Measurements from ENCODE around the gene MCRS1.
"Not testable (repeated sequence)": the region's sequence is repeated elsewhere in the genome, so short reads cannot be mapped to it uniquely, and the experiment has no call there.

MCRS1 gene

GRCh38 chr12:49605539-49605938 is 37.6 kb upstream of the MCRS1 start, which contains the start of gene FAM186B:
FAM186B (minus strand) TSS chr12:49605639; CDS start chr12:49605477, 162 bp downstream.
- H3K4ac ChIP-seq (ENCODE audit: low read length): not testable (repeated sequence)
- WGBS, 2 donors (ENCODE audit: extremely low coverage in 2 of 2, insufficient read length in 2 of 2, insufficient replicate concordance in 1 of 2): no CpG with 5 or more reads among the region's 4 CpGs

DNA sequence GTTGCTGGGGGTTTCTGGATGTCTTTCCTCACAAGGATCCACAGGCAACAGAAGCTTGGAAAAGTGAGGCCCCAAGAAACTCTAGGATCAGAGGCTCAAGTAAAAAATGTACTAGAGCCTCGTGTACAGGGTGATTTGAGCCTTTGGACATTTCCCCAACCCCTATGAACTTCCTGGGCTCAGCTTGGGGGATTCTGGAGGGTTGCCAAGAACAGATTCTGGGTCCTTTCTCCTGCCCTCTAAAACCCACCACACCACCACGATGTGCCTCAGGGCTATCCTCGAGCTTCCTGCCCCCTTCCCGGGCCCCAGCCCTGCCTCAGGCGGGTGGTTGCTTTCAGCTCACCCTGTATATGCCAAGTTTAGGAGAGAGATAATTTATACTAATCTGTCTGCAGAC is 36.9 kb upstream of the MCRS1 start:
- Histone ChIP-seq H3K4me3 (ENCODE audit: low read length in 2 of 2) (no peak overlapping the region), H3K4me1 (ENCODE audit: control insufficient read depth in 2 of 2, insufficient read depth in 1 of 2, low read depth in 1 of 2, low read length in 2 of 2) (peaks cover 0 to 2% of the 10 kb centered on the region in 2 donors), H2BK15ac (ENCODE audit: low read length) (no peak overlapping the region), H2AFZ (ENCODE audit: low read length) (no peak overlapping the region), H3K27ac (replicated peaks; ENCODE audit: low read length) (no peak overlapping the region), H3K79me1 (ENCODE audit: low read depth, low read length) (no peaks in the 10 kb centered on the region), H3K9me3 (replicated peaks in 1 of 2; ENCODE audit: control insufficient read depth in 2 of 2, insufficient read depth in 1 of 2, low read depth in 1 of 2, low read length in 2 of 2) (peaks cover 0 to 7% of the 10 kb centered on the region in 2 donors), H3K18ac (ENCODE audit: low read length) (no peak overlapping the region), H2BK120ac (ENCODE audit: low read depth, low read length) (no peak overlapping the region), H3K27me3 (ENCODE audit: control insufficient read depth in 3 of 3, insufficient read depth in 3 of 3, low read depth in 1 of 3, low read length in 3 of 3) (no peaks in the 10 kb centered on the region), H3K4ac (ENCODE audit: low read length) (no peak overlapping the region), H3K23ac (ENCODE audit: low read depth, low read length, poor library complexity) (no peak overlapping the region), H2AK5ac (ENCODE audit: low read depth, low read length) (no peak overlapping the region), H4K91ac (ENCODE audit: low read depth, low read length, poor library complexity) (no peak overlapping the region), H2BK12ac (ENCODE audit: low read length) (no peak overlapping the region), H2BK5ac (ENCODE audit: low read length) (no peak overlapping the region), H3K36me3 (replicated peaks in 1 of 2; ENCODE audit: control insufficient read depth in 2 of 2, insufficient read depth in 2 of 2, low read length in 2 of 2) (peaks cover 1 to 3% of the 10 kb centered on the region in 2 donors), H3K9ac (ENCODE audit: low read depth, low read length, poor library complexity) (no peak overlapping the region), H3K14ac (ENCODE audit: low read length) (no peak overlapping the region), H3K4me2 (ENCODE audit: insufficient read depth, low read length, poor library complexity, severe bottlenecking) (no peak overlapping the region), H4K8ac (ENCODE audit: low read depth, low read length) (no peak overlapping the region)
- WGBS, 2 donors (ENCODE audit: extremely low coverage in 2 of 2, insufficient read length in 2 of 2, insufficient replicate concordance in 1 of 2): no CpG with 5 or more reads among the region's 5 CpGs
- DNase-seq (ENCODE audit: low spot score): no peak

More at GRCh38 chr12:49605539-49605938, 37.6 kb upstream of the MCRS1 start, which contains the start of gene FAM186B:
- H3K14ac ChIP-seq (ENCODE audit: low read length); H3K9ac ChIP-seq (ENCODE audit: low read depth, low read length, poor library complexity); H2AK5ac ChIP-seq (ENCODE audit: low read depth, low read length); H3K27me3 ChIP-seq (ENCODE audit: control insufficient read depth in 3 of 3, insufficient read depth in 3 of 3, low read depth in 1 of 3, low read length in 3 of 3); H3K9me3 ChIP-seq (replicated peaks in 1 of 2; ENCODE audit: control insufficient read depth in 2 of 2, insufficient read depth in 1 of 2, low read depth in 1 of 2, low read length in 2 of 2); H2BK12ac ChIP-seq (ENCODE audit: low read length); H2AFZ ChIP-seq (ENCODE audit: low read length); H4K91ac ChIP-seq (ENCODE audit: low read depth, low read length, poor library complexity); H3K4me2 ChIP-seq (ENCODE audit: insufficient read depth, low read length, poor library complexity, severe bottlenecking); H3K79me1 ChIP-seq (ENCODE audit: low read depth, low read length); H3K27ac ChIP-seq (replicated peaks; ENCODE audit: low read length); H3K36me3 ChIP-seq (replicated peaks in 1 of 2; ENCODE audit: control insufficient read depth in 2 of 2, insufficient read depth in 2 of 2, low read length in 2 of 2); DNase-seq (ENCODE audit: low spot score); H2BK120ac ChIP-seq (ENCODE audit: low read depth, low read length); H2BK5ac ChIP-seq (ENCODE audit: low read length); H3K4me1 ChIP-seq (ENCODE audit: control insufficient read depth in 2 of 2, insufficient read depth in 1 of 2, low read depth in 1 of 2, low read length in 2 of 2); H2BK15ac ChIP-seq (ENCODE audit: low read length); H3K23ac ChIP-seq (ENCODE audit: low read depth, low read length, poor library complexity); H4K8ac ChIP-seq (ENCODE audit: low read depth, low read length); H3K4me3 ChIP-seq (ENCODE audit: low read length in 2 of 2); H3K18ac ChIP-seq (ENCODE audit: low read length): not testable (repeated sequence)

DNA sequence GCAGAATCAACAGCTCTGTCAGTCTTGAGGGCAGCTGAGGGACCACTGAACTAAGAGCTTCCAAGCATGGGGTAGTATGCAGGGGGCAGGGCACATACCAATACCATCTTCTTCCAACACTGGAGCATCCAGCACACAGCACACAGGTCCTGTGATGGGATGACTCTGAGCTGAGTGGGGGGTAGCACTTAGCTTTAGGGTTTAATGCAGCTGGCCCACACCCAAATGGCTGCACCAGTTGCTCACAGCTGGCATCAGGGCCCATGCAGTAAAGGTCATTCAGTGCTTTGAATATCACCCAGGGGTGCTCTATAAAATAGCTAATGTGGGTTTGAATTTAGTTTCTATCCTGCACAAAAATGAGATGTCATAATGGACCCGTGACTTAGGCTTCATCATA is 35.8 kb upstream of the MCRS1 start:
- Histone ChIP-seq H3K4me3 (ENCODE audit: low read length in 2 of 2) (no peak overlapping the region), H2BK12ac (ENCODE audit: low read length) (no peak overlapping the region), H3K23ac (ENCODE audit: low read depth, low read length, poor library complexity) (no peak overlapping the region), H3K14ac (ENCODE audit: low read length) (no peak overlapping the region), H3K4me1 (ENCODE audit: control insufficient read depth in 2 of 2, insufficient read depth in 1 of 2, low read depth in 1 of 2, low read length in 2 of 2) (no peaks in the 10 kb centered on the region), H3K4me2 (ENCODE audit: insufficient read depth, low read length, poor library complexity, severe bottlenecking) (no peak overlapping the region), H2BK120ac (ENCODE audit: low read depth, low read length) (no peak overlapping the region), H4K91ac (ENCODE audit: low read depth, low read length, poor library complexity) (no peak overlapping the region), H2BK5ac (ENCODE audit: low read length) (no peak overlapping the region), H4K8ac (ENCODE audit: low read depth, low read length) (no peak overlapping the region), H3K4ac (ENCODE audit: low read length) (no peak overlapping the region), H3K18ac (ENCODE audit: low read length) (no peak overlapping the region), H3K27ac (replicated peaks; ENCODE audit: low read length) (no peak overlapping the region), H3K79me1 (ENCODE audit: low read depth, low read length) (no peaks in the 10 kb centered on the region), H2AFZ (ENCODE audit: low read length) (no peak overlapping the region), H2AK5ac (ENCODE audit: low read depth, low read length) (no peak overlapping the region), H2BK15ac (ENCODE audit: low read length) (no peak overlapping the region), H3K9ac (ENCODE audit: low read depth, low read length, poor library complexity) (no peak overlapping the region), H3K9me3 (replicated peaks in 1 of 2; ENCODE audit: control insufficient read depth in 2 of 2, insufficient read depth in 1 of 2, low read depth in 1 of 2, low read length in 2 of 2) (no peaks in the 10 kb centered on the region), H3K36me3 (replicated peaks in 1 of 2; ENCODE audit: control insufficient read depth in 2 of 2, insufficient read depth in 2 of 2, low read length in 2 of 2) (peaks cover 1 to 3% of the 10 kb centered on the region in 2 donors), H3K27me3 (ENCODE audit: control insufficient read depth in 3 of 3, insufficient read depth in 3 of 3, low read depth in 1 of 3, low read length in 3 of 3) (no peaks in the 10 kb centered on the region)
- DNase-seq (ENCODE audit: low spot score): no peak
- no CpG with 5 or more reads among the region's 1 CpG for WGBS, 2 donors (ENCODE audit: extremely low coverage in 2 of 2, insufficient read length in 2 of 2, insufficient replicate concordance in 1 of 2)

- Histone ChIP-seq H3K4ac (ENCODE audit: low read length) (no peak overlapping the region), H2BK120ac (ENCODE audit: low read depth, low read length) (no peak overlapping the region), H2BK15ac (ENCODE audit: low read length) (no peak overlapping the region), H4K91ac (ENCODE audit: low read depth, low read length, poor library complexity) (no peak overlapping the region), H2BK5ac (ENCODE audit: low read length) (no peak overlapping the region), H3K27me3 (ENCODE audit: control insufficient read depth in 3 of 3, insufficient read depth in 3 of 3, low read depth in 1 of 3, low read length in 3 of 3) (no peaks in the 10 kb centered on the region), H3K23ac (ENCODE audit: low read depth, low read length, poor library complexity) (no peak overlapping the region), H3K9ac (ENCODE audit: low read depth, low read length, poor library complexity) (no peak overlapping the region), H3K36me3 (replicated peaks in 1 of 2; ENCODE audit: control insufficient read depth in 2 of 2, insufficient read depth in 2 of 2, low read length in 2 of 2) (peaks cover 1 to 3% of the 10 kb centered on the region in 2 donors), H3K9me3 (replicated peaks in 1 of 2; ENCODE audit: control insufficient read depth in 2 of 2, insufficient read depth in 1 of 2, low read depth in 1 of 2, low read length in 2 of 2) (peaks cover 0 to 1% of the 10 kb centered on the region in 2 donors), H4K8ac (ENCODE audit: low read depth, low read length) (no peak overlapping the region), H3K14ac (ENCODE audit: low read length) (no peak overlapping the region), H3K4me1 (ENCODE audit: control insufficient read depth in 2 of 2, insufficient read depth in 1 of 2, low read depth in 1 of 2, low read length in 2 of 2) (peaks cover 0 to 1% of the 10 kb centered on the region in 2 donors), H3K27ac (replicated peaks; ENCODE audit: low read length) (no peak overlapping the region), H3K18ac (ENCODE audit: low read length) (no peak overlapping the region), H2BK12ac (ENCODE audit: low read length) (no peak overlapping the region), H2AFZ (ENCODE audit: low read length) (no peak overlapping the region), H3K79me1 (ENCODE audit: low read depth, low read length) (no peaks in the 10 kb centered on the region), H3K4me2 (ENCODE audit: insufficient read depth, low read length, poor library complexity, severe bottlenecking) (no peak overlapping the region), H3K4me3 (ENCODE audit: low read length in 2 of 2) (no peak overlapping the region), H2AK5ac (ENCODE audit: low read depth, low read length) (peak overlapping the region; percentile 32)
- WGBS, 2 donors (ENCODE audit: extremely low coverage in 2 of 2, insufficient read length in 2 of 2, insufficient replicate concordance in 1 of 2): no CpG with 5 or more reads among the region's 8 CpGs
- no peak for DNase-seq (ENCODE audit: low spot score)
Observed at GRCh38 chr12:49599961-49600360, 32.0 kb upstream of the MCRS1 start.
